H1 (cell line): ENCODE data around the gene GNG7. TPM values are rescaled to one million over a fixed set of nuclear protein-coding genes. Genes with fewer than 3 reads are reported as not detected.

Experiments
- FOSL1 ChIP-seq: IDR thresholded peaks from 2 replicates; pipeline ENCODE4 v1.6.1; 2011; ENCODE audit warnings: mild to moderate bottlenecking, low read depth, low read length, moderate library complexity; ENCODE audit not compliant: insufficient read depth
- SRF ChIP-seq: IDR thresholded peaks from 2 replicates; pipeline ENCODE4 v1.6.1; 2011; ENCODE audit warnings: mild to moderate bottlenecking, low read depth, low read length, moderate library complexity
- TAF7 ChIP-seq: optimal IDR thresholded peaks from 2 replicates; pipeline ENCODE3; 2011; ENCODE audit warnings: low read depth, mild to moderate bottlenecking, inconsistent platforms, low read length, moderate library complexity, borderline replicate concordance
- polyA plus RNA-seq, 7 experiments: library from polyadenylated mRNA; depleted of rRNA in 3 of 7; stranded (reverse) in 5 of 7; unstranded in 2 of 7; fragments of >200 nt in 5 of 7; fragments of 200-250 nt in 2 of 7; gene quantifications; 1 replicate in 5 of 7; 2 replicates in 1 of 7; 4 replicates in 1 of 7; pipeline versions ENCODE4 v1.2.1 to v1.2.3, GENCODE V29; 2011 to 2013; ENCODE audit warnings: missing spikeins in 2 of 7, mixed read lengths in 2 of 7
- total RNA-seq: library from RNA; stranded (reverse); fragmentation: NEBNext Ultra II Directional; extraction: Animal tissue kit (Norgen Biotek cat#: 25700); gene quantifications from 2 replicates; pipeline ENCODE4 v1.2.1, GENCODE V29; 2021

The GNG7 gene
- total and polyA plus RNA-seq, 2 of the 8 experiments (the other 6 are each of a cell fraction or from before 2014, with no cell fraction given) = 2.8 to 7.8 TPM

GRCh38 chr19:2731181-2731995 is 28.9 kb upstream of the GNG7 start (continued):
- TF ChIP-seq SRF (no peak), TAF7 (no peak), FOSL1 (no peak)
